NCI-H1417 treated with DMSO at 0.1 percent for 48 hours (cell line): ENCODE measurements around the gene SLC39A7.
A peak's percentile ranks its signal among the peaks of the same experiment; 100 is the strongest.

Source experiments
- DNase-seq: peaks from one replicate; lab custom pipeline; 2025; lab: John Stamatoyannopoulos, UW

Gene SLC39A7

GRCh38 chr6:33236852-33237251 is 36.2 kb downstream of the SLC39A7 start:
- no peak for DNase-seq

DNA sequence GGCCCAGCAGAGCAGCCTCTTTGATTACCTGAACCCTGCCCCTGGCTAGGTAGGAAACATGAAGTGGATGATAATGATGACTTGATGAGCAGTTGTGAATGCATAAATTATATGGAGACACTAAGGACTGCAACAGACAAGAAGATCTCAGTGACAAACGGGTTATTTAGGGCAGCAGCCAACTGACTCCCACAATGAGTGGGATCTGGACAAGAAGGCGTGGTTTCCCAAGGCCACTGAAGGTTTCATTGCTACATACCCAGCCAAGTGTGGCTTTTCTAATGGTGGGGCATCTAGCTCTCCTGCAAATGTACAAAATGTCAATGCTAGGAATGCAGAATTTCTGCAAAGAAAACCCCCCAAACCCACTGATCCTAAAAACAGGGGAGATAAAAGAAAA is 37.1 kb downstream of the SLC39A7 start:
- no peak for DNase-seq

DNA sequence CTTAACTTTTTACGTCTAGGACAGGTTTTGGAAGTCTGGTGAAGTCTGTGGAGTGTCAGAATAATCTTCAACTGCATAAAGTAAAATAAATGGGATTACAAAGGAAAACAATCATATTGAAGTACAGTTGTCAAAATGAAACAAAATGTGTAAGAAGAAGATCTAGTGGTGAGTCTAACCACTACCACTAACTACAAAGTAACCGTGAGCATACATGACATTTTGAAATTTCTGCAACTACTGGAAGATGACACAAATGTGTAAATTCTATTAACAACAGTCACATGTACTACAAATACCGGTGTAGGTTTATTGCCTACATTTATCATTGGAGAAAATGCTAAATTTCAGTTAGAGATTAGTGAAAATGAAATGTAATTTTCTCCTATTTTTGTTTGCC is 41.3 kb downstream of the SLC39A7 start:
- DNase-seq, result no peak

GRCh38 chr6:33243476-33243875 is 42.8 kb downstream of the SLC39A7 start:
- no peak for DNase-seq

GRCh38 chr6:33247977-33248642 is 47.4 kb downstream of the SLC39A7 start:
- peak; percentile 27 for DNase-seq

DNA sequence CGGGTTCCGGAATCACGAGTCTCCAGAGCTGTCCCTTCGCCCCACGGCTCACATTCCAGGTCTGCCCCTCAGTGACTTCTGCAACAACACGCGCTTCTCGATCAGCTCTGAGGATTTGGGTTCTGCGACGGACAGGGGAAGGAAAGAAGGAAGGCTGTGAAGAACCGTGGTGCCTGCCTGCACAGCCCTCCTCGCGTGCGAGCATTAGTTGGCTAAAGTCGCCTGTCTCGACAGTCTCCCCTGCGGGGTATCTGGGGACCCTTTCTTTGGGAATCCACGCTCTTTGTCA is 47.9 kb downstream of the SLC39A7 start:
- no peak for DNase-seq

GRCh38 chr6:33248932-33249731 is 48.5 kb downstream of the SLC39A7 start:
- DNase-seq, result peak; percentile 91

DNA sequence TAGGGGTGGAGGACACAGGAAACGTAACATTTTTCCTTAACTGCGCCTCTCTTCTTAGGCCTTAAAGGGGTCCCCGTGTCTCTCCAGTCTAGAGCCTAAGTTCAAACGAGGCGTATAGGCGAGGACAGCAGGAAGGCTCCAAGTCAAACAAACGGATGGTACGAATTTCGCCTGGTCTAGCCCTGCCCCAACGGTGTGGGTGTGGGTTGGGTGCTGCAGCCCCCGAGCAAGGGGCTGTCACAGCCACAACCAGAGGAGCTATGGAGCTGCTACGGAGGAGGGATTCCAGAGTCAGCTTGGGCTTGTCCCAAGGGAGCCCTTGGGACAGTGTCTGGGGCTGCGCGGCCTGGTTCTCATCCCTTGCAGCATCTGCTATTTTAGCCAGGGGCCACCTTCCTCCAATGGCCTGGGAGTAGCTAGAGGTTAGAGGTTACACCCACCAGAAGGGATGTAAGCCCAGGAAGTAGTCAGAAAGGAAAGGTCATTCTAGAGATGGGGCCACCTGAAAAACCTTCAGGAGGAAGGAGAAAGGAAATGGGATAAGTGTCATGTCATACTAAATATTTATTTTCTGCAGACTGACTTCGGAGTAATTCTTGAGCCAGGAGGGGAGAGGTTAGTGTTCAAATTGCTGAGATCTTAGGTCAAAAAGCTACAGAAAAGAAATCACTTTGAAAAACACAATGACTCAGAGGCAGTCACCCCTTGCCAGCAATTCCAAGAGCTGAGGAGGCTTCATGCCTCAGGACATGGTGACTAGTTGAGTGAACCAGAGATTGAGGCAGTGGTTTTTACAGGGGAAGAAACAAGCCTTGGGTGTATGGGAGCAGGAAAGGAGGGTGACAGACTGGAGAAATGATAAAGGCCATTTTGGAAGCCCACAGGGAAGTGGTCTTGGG is 49.3 kb downstream of the SLC39A7 start:
- no peak for DNase-seq

DNA sequence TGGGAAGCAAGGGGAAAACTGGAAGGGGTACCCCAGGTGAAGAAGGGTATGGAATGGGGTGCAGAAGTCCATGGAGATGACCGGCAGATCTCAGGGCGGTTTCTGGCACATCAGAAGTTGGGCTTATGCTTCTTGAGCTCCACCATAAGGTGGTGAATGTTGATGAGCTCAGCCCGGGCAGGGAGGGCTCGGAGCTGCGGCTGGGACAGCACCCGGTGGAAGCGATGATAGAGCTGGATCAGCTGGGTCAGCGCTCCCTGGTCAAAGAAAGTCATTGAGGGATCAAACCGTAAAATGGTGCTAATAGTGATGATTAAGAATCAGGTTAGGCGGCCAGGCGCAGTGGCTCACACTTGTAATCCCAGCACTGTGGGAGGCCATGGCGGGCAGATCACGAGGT is 50.1 kb downstream of the SLC39A7 start:
- no peak for DNase-seq

DNA sequence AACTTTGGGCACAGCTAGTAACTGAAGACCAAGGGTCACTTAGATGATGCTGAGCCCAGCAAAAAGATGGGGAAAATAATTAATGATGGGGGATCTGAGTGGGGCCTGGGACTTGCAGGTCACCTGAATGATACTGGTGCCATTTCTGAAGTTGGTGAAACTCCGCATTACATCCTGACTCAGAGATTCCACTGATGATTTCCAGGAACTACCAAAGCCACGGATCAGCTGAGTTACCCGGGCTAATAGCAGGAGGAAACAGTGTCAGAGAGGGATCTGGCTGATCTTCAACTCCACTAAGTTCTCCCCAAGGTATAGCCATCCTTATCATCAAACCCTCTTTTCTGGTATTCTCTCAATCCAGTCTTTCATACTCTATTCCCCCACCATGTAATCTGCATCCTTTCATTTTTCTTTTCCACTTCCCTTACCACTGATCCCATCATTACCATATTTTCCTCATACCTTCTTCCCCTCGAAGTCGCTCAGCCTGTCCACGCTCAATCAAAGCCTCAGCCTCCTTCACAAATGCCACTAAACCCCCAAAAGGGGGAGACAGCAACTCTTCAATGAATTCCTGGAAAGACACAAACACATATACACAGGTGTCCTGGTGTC is 50.8 kb downstream of the SLC39A7 start:
- DNase-seq, result no peak

- no peak for DNase-seq
Measured at GRCh38 chr6:33252759-33253158, 52.1 kb downstream of the SLC39A7 start.
